ENCODE data around the gene S100A6.

- no peak for TF ChIP-seq CTCF (IDR thresholded peaks at IDR 0.05)
- no peak for TF ChIP-seq POLR2A (IDR thresholded peaks at IDR 0.05)
These were observed 3.8 kb upstream of the S100A6 start for GRCh38 chr1:153539395-153540093.
